Activated CD8-positive, alpha-beta memory T cell treated with anti-CD3 and anti-CD28 coated beads, Interleukin-2, amount 50 U/mL, for 4 hours (primary cell): Measurements from ENCODE around the gene GPR141.

Experiments
- DNase-seq: peaks from one replicate; pipeline ENCODE4 v3.0.0-alpha.2; 2020

GPR141 gene

GRCh38 chr7:37732888-37733287, 49.3 kb downstream of the GPR141 start:
- no peak for DNase-seq

DNA sequence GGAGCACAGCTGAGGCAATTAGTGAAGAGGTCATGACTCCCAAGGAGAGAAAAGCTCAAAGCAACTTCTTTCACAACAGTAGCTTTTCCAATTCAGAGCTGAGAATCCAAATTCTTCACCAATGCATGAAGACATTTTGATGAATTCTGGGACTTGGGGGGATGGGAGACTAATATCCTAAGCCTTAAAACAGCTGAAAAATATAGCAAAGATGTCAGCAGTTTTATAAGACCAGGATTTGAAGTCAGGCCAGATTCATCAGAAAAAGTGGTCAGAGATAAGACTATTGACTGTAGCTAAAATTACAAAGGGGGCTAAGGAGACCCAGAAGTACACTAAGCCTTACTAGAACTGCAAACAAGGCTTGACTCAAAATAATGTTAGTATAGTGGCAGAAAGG, 51.6 kb downstream of the GPR141 start:
- DNase-seq, result no peak

DNA sequence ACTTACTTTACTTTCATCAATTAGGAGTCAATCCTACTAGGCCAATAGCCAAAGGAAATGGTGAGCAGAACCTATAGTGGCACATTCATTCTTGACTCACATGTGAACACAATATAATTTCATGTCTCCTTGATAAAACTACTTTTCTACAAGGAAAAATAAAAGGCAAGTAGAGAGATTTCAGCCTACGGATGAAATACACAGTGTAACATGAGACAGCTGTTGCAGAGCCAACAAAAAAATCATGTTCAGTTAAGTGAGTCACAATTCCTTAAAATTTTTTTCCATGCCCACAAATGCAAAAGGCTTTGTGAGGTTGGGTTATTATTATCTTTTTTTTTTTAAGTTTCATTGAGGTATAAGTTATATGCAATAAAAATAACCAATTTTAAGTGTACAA, 54.8 kb downstream of the GPR141 start:
- DNase-seq, result no peak

DNA sequence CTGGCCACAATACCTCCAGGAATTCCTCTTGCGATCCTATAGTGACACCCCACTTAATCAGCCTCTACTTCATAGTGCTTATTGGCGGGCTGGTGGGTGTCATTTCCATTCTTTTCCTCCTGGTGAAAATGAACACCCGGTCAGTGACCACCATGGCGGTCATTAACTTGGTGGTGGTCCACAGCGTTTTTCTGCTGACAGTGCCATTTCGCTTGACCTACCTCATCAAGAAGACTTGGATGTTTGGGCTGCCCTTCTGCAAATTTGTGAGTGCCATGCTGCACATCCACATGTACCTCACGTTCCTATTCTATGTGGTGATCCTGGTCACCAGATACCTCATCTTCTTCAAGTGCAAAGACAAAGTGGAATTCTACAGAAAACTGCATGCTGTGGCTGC, 56.8 kb downstream of the GPR141 start:
- DNase-seq, result no peak

- DNase-seq, result no peak
Measured at GRCh38 chr7:37741776-37742175, 58.2 kb downstream of the GPR141 start.

DNA sequence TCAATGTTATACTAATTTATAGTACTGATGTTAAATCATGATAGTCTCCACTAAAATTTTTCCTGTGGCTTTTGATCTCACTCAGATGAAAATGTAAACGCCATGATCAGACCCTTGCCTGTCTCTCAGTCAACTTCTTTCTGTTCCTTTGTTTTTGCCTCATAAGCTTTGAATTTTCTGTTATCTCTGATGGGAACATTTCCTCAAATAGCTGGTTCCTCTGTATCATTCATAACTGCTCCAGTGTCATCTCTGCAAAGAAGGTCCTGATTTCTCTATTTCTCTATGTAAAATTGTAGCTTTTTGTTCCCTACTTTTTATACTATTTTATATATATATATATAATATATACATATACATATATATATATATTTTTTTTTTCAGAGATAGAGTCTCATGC, 67.5 kb downstream of the GPR141 start:
- no peak for DNase-seq

DNA sequence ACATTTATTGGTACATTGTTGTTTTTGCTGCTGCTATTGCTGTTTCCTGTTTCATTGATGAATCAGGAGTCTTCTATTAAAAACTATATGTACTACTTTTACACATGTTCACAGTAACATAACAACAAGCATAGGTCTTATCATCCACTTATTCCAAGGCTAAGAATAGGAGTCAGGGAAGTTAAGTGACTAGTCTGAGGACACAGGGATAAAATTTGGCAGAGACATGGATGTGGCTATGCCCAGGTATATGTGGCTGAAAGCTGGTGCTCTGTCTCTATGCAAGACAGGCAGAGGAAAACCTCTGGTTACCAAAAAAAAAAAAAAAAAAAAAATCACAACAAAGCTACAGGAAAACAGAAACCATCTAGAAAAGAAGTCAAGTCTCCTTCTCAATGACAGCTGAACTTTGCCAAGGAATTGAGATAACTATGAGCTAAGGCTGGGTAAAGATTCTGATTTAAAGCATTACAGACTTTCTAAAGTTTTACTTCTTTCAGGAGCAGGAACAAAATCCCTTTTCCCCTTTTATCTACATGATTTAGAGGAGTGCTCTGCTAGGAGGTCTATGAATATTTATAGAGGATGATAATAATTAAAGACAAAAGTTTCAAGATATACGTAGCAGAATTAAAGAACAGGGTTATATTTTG, 70.0 kb downstream of the GPR141 start:
- DNase-seq, result no peak

DNA sequence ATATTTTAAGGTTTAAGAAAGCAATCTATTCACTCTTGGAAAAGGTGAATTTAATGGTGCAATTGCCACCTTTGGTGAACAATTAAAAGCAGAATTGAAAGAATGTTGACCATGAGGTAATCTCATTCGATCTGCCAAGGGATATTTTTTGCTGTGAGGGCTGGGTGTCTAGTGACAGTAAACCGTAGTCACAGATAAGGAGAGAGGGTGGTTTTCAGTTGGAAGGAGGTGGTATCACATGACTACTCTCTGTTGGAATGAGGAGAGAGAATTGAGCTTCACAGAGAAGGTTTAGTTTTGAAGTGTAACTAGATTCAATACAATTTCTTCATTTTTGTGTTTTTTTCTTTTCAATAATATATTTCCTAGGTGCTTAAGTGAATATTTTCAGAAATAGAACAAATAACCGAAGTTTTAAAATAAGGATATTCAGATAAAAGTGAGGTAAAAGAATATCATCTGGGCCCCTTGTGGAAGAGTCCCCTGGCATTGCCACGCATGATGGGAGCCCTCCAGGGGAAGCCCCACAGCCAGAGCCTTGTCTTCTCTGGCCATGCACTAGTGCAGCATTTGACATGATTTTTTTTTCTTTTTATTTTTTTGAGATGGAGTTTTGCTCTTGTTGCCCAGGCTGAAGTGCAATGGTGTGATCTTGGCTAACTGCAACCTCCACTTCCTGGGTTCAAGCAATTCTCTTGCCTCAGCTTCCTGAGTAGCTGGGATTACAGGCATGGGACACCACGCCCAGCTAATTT, 73.4 kb downstream of the GPR141 start:
- no peak for DNase-seq

- no peak for DNase-seq
Measured at GRCh38 chr7:37757563-37757962, 74.0 kb downstream of the GPR141 start.

- no peak for DNase-seq
Measured at GRCh38 chr7:37758501-37759045, 75.0 kb downstream of the GPR141 start.

- DNase-seq, result no peak
Measured at GRCh38 chr7:37759526-37759925, 76.0 kb downstream of the GPR141 start.

DNA sequence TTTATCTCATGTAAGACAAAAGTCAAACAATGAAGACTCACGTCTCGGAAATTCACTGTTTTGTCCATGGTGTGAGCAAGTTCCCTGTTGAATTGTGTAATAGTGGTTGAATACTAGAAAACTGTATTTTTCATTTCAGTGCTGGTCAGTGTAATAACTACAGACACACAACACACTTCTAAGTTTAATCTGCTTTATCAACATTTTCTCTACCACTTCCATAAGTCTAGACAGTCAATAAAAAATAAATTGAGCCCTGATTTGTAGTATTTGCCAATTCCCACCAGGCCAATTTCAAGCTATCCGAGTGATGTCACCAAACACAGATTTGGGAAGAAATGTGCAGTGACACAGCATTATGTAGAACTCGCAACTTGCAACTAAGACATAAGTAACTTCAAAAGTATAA, 81.9 kb downstream of the GPR141 start:
- no peak for DNase-seq

DNA sequence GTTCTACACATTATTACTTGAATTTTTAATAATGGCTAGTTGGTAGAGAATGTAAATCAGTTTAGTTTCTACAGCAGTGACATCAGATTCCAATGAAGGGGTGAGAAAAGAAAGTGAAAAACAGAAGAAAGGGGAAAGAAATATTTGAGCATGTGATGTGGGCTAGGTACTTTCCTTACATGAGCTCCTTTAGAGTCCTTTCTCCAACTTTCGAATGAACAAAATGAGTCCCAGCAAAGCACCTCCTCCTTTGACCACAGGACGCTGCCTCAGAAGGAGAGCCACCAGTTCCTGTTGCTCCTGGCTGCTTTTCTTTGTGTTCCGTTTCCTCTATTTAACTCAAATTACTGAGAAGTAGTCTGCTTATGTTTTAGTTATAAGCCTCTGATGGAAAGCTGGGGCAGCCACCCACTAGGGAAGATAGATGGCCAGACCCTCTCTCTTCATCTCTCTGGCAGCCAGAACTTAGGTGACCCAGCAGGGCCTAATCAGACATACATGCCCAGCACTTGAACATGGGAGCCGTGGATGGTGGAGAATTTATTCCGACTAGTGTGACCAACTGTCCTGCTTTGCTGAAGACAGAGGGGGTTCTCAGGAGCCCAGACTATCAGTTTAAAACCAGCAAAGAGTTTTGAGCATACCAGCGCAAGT, 82.4 kb downstream of the GPR141 start:
- no peak for DNase-seq

GRCh38 chr7:37768611-37769010, 85.0 kb downstream of the GPR141 start:
- no peak for DNase-seq

- no peak for DNase-seq
Measured at GRCh38 chr7:37769291-37769690, 85.7 kb downstream of the GPR141 start.

- no peak for DNase-seq
Measured at GRCh38 chr7:37769726-37770125, 86.2 kb downstream of the GPR141 start.

DNA sequence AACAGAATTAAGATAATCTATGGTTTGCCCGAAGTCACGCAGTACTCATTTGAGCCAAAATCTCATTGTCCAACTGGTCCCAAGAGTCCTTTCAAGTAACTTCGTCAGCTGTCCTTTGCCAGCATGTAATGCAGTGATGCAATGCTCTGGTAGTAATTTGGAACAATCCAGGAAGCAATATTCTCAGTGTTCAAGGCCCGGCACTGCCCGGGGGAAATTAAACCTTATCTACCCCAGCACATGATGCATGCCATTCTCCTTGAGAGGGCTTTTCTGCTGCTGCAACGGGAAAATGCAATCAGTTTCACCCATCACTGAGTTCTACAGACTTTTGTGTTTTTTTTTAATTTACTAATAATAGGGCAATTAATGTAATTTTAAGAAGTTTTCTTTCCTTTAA, 87.3 kb downstream of the GPR141 start:
- no peak for DNase-seq

DNA sequence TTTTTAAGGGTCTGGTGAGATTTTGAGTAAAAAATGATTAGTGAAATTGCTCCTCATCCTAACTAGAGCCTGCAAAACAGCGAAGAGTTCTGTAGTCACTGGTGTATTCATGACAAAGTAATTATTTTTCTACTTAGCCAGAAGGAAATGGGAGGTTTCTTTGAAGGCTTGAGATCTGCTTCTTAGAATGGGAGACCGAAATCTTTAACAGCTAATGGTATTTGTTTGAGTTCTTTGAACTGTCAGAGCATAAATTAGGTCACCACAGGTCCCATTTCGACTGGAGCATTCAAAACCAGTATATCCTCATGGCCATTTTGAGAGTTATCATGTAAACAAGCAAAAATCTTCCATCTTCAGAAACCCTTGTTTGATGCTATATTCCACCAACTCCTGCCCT, 87.8 kb downstream of the GPR141 start:
- no peak for DNase-seq

DNA sequence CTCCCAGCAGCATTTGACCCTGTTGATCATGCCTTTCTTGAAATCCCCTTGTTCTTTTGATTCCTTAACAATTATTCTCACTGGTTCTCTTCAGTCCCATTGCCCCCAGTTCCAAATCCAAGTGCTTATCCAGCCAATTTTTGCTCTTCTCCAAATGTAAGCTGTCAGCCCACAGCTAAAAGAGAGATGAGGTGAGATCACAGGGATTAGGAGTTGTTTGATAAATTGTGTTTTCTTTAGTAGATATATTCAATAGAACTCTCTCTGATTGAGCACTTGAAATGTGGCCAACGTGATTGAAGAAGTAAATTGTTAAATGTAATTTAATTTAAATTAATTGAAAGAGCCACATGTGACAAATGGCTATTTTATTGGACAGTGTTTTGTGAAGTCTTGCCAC, 88.2 kb downstream of the GPR141 start:
- no peak for DNase-seq

DNA sequence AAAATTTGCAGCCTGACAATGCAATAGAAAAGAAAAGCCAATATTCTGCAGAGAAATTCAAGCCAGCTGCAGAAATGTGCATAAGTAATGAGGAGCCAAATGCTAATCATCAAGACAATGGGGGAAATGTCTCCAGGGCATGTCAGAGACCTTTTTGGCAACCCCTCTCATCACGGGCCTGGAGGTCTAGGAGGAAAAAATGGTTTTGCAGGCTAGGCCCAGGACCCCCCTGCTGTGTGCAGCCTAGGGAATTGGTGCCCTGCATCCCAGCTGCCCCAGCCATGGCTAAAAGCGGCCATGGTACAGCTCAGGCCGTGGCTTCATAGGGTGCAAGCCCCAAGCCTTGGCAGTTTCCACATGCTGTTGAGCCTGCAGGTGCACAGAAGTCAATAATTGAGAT, 92.4 kb downstream of the GPR141 start:
- no peak for DNase-seq

DNA sequence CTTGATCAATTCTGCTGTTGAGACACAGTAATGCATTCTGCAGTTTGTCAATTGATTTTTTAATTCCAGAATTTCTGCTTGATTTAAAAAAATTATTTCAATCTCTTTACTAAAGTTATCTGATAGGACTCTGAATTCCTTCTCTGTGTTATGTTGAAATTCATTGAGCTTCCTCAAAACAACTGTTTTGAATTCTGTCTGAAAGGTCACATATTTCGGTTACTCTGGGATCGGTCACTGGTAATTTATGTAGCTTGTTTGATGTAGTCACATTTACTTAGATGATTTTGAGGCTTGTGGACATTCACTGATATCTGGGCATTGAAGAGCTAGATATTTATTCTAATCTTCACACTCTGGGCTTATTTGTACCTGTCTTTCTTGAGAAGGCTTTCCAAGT, 97.6 kb downstream of the GPR141 start:
- no peak for DNase-seq

GRCh38 chr7:37782166-37782565, 98.6 kb downstream of the GPR141 start:
- no peak for DNase-seq

- no peak for DNase-seq
Measured at GRCh38 chr7:37784015-37784414, 100.4 kb downstream of the GPR141 start.
